ENCODE results near the gene LCN6. TPM values are rescaled to one million over a fixed set of nuclear protein-coding genes. Genes with fewer than 3 reads are reported as not detected.

LCN6 gene
- total RNA-seq, 1 experiment from 2014 or later: not detected

DNA sequence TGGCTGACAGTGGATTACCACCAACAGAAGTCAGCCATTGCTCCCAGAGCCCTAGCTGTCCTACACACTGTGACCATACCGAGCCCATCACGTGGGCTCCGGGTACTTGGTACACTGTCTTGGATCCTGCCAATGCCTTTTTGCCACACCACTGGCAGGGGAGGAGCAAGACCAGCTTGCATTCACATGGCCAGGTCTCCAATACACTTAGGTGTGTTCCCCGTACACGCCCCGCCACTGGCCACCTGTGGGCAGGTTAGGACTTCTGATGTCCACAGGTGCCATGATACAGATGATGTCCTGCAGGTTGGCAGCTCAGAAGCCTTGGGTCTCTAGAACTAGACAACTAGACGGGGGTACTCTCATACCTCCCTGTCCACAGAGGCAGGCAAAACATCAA lies 41.3 kb downstream of the LCN6 start:
- Histone ChIP-seq H3K18ac (ENCODE audit: insufficient read length, low read depth, low read length) (no peak overlapping the region), H4K20me1 (ENCODE audit: control insufficient read depth, insufficient read depth, insufficient read length) (no peaks in the 10 kb centered on the region), H3K27ac (ENCODE audit: insufficient read length, low read depth, low read length) (no peak overlapping the region), H3K79me1 (ENCODE audit: insufficient read depth, low read depth, low read length, poor library complexity, severe bottlenecking) (no peaks in the 10 kb centered on the region), H2BK12ac (ENCODE audit: insufficient read length, low read depth, low read length) (no peak overlapping the region), H4K5ac (ENCODE audit: insufficient read length, low read depth, low read length) (no peak overlapping the region), H2BK20ac (ENCODE audit: low read depth, low read length, poor library complexity, severe bottlenecking) (no peak overlapping the region), H2BK5ac (ENCODE audit: insufficient read length, low read length) (no peak overlapping the region), H2AK5ac (ENCODE audit: insufficient read length, low read length) (no peak overlapping the region), H3K56ac (ENCODE audit: insufficient read length, low read depth, low read length) (no peak overlapping the region), H3K23me2 (ENCODE audit: insufficient read length, low read depth, low read length, poor library complexity, severe bottlenecking) (peaks cover 4% of the 10 kb centered on the region), H3K4ac (ENCODE audit: low read depth, low read length) (no peak overlapping the region), H3K4me1 (ENCODE audit: insufficient read depth, low read length) (no peaks in the 10 kb centered on the region), H2AFZ (ENCODE audit: low read length) (no peak overlapping the region), H3T11ph (ENCODE audit: low read length) (no peak overlapping the region), H4K8ac (replicated peaks; ENCODE audit: insufficient read length, low read depth, low read length) (no peak overlapping the region), H2BK120ac (ENCODE audit: low read depth, low read length, poor library complexity, severe bottlenecking) (no peak overlapping the region), H3K79me2 (ENCODE audit: insufficient read depth, low read length) (no peaks in the 10 kb centered on the region), H3K23ac (ENCODE audit: insufficient read length, low read depth, low read length) (no peak overlapping the region), H2BK15ac (ENCODE audit: low read depth, low read length) (no peak overlapping the region), H4K91ac (ENCODE audit: insufficient read length, low read depth, low read length) (no peak overlapping the region), H3K4me2 (ENCODE audit: insufficient read depth, insufficient read length, low read length) (no peak overlapping the region), H3K14ac (ENCODE audit: insufficient read depth, low read length) (no peak overlapping the region), H3K9ac (ENCODE audit: extremely low read depth, insufficient read length, low read length) (no peak overlapping the region), H3K9me3 (ENCODE audit: control insufficient read depth, low read depth, low read length) (no peaks in the 10 kb centered on the region), H3K27me3 (ENCODE audit: insufficient read depth, low read length) (no peaks in the 10 kb centered on the region)
- H3K9me3 Mint-ChIP-seq: no peaks in the 10 kb centered on the region
- WGBS (ENCODE audit: extremely low coverage, insufficient read length, low lambda C conversion rate): no CpG with 5 or more reads among the region's 7 CpGs
- no peak overlapping the region for H3K4me3 Mint-ChIP-seq
- no peak overlapping the region for H3K27ac Mint-ChIP-seq
- H3K4me1 Mint-ChIP-seq: no peaks in the 10 kb centered on the region
- peaks cover 63% of the 10 kb centered on the region for H3K27me3 Mint-ChIP-seq (ENCODE audit: low read depth)
- no peak for TF ChIP-seq CTCF (conservative IDR thresholded peaks at IDR 0.05)
- no peak for DNase-seq
- no peaks in the 10 kb centered on the region for H3K36me3 Mint-ChIP-seq (ENCODE audit: insufficient read depth in 1 of 3, low read depth in 3 of 3)
